SK-N-SH treated with all-trans-retinoic acid at 6 μM for 48 hours (cell line): ENCODE data around the gene CPNE5.

ENCODE experiments used
- ATAC-seq: fragments of 200-7000 bp; cut with Tn5 transposase; 3 replicates; pipeline ENCODE4 v1.9.1; 2020; ENCODE audit warnings: mild to moderate bottlenecking, moderate library complexity
- ARNTL ChIP-seq: fragments of 450-650 bp; formaldehyde crosslinking; IDR thresholded peaks from 2 replicates; pipeline ENCODE4 v1.5.0; 2020; ENCODE audit warnings: low read depth, mild to moderate bottlenecking, moderate library complexity, borderline replicate concordance
- BACH2 ChIP-seq: fragments of 250-450 bp; sonication (Bioruptor Pico); IDR thresholded peaks from 2 replicates; pipeline ENCODE4 v1.9.0; 2021; ENCODE audit warnings: mild to moderate bottlenecking, borderline replicate concordance
- CREB5 ChIP-seq: fragments of 250-450 bp; sonication (Bioruptor Pico); IDR thresholded peaks from 2 replicates; pipeline ENCODE4 v1.5.1; 2020; ENCODE audit warnings: low read depth, mild to moderate bottlenecking, moderate library complexity
- CSDC2 ChIP-seq: fragments of 250-450 bp; sonication (Bioruptor Pico); IDR thresholded peaks from 2 replicates; pipeline ENCODE4 v1.5.0; 2020; ENCODE audit warnings: mild to moderate bottlenecking, moderate library complexity
- CSRNP3 ChIP-seq: fragments of 250-450 bp; sonication (Bioruptor Pico); IDR thresholded peaks from 2 replicates; pipeline ENCODE4 v1.5.1; 2021; ENCODE audit warnings: mild to moderate bottlenecking, moderate library complexity
- ESRRG ChIP-seq: fragments of 250-450 bp; sonication (Bioruptor Pico); IDR thresholded peaks from 2 replicates; pipeline ENCODE4 v1.6.1; 2021; ENCODE audit warnings: mild to moderate bottlenecking
- GLIS3 ChIP-seq: fragments of 250-450 bp; sonication (Bioruptor Pico); IDR thresholded peaks from 2 replicates; pipeline ENCODE4 v1.5.0; 2020; ENCODE audit warnings: mild to moderate bottlenecking, moderate library complexity
- ISL1 ChIP-seq: fragments of 250-450 bp; sonication (Bioruptor Pico); IDR thresholded peaks from 2 replicates; pipeline ENCODE4 v2.1.2; 2022; ENCODE audit warnings: mild to moderate bottlenecking, moderate library complexity
- OSR1 ChIP-seq: fragments of 250-450 bp; sonication (Bioruptor Pico); IDR thresholded peaks from 2 replicates; pipeline ENCODE4 v1.8.0; 2022; ENCODE audit warnings: moderate library complexity, mild to moderate bottlenecking, inconsistent platforms
- PATZ1 ChIP-seq: fragments of 250-450 bp; sonication (Bioruptor Pico); IDR thresholded peaks from 2 replicates; pipeline ENCODE4 v1.8.0; 2020; ENCODE audit warnings: mild to moderate bottlenecking, moderate library complexity, borderline replicate concordance
- POU6F1 ChIP-seq: fragments of 250-450 bp; sonication (Bioruptor Pico); IDR thresholded peaks from 2 replicates; pipeline ENCODE4 v1.8.0; 2021; ENCODE audit warnings: low read depth, mild to moderate bottlenecking, moderate library complexity, borderline replicate concordance
- RARB ChIP-seq: fragments of 250-450 bp; sonication (Bioruptor Pico); IDR thresholded peaks from 2 replicates; pipeline ENCODE4 v1.8.0; 2021; ENCODE audit warnings: mild to moderate bottlenecking, moderate library complexity
- SNAI2 ChIP-seq: fragments of 250-450 bp; sonication (Bioruptor Pico); IDR thresholded peaks from 2 replicates; pipeline ENCODE4 v1.5.0; 2020; ENCODE audit warnings: mild to moderate bottlenecking, moderate library complexity
- TCF4 ChIP-seq: fragments of 250-450 bp; sonication (Bioruptor Pico); IDR thresholded peaks from 2 replicates; pipeline ENCODE4 v1.8.0; 2021; ENCODE audit warnings: mild to moderate bottlenecking, moderate library complexity, borderline replicate concordance
- TSHZ2 ChIP-seq: fragments of 250-450 bp; sonication (Bioruptor Pico); IDR thresholded peaks from 2 replicates; pipeline ENCODE4 v1.5.0; 2020; ENCODE audit warnings: mild to moderate bottlenecking, moderate library complexity
- ZC3H10 ChIP-seq: fragments of 250-450 bp; sonication (Bioruptor Pico); IDR thresholded peaks from 2 replicates; pipeline ENCODE4 v1.5.1; 2021; ENCODE audit warnings: mild to moderate bottlenecking, moderate library complexity
- ZFP3 ChIP-seq: fragments of 250-450 bp; sonication (Bioruptor Pico); IDR thresholded peaks from 2 replicates; pipeline ENCODE4 v1.5.0; 2020; ENCODE audit warnings: mild to moderate bottlenecking, moderate library complexity
- ZFP30 ChIP-seq: fragments of 450-650 bp; formaldehyde crosslinking; IDR thresholded peaks from 2 replicates; pipeline ENCODE4 v1.5.0; 2022; ENCODE audit warnings: mild to moderate bottlenecking, moderate library complexity
- ZNF565 ChIP-seq: fragments of 450-650 bp; formaldehyde crosslinking; conservative IDR thresholded peaks from 2 replicates; pipeline ENCODE4 v1.5.0; 2020; ENCODE audit warnings: low read depth, mild to moderate bottlenecking, moderate library complexity
- ZNF70 ChIP-seq: fragments of 450-650 bp; formaldehyde crosslinking; IDR thresholded peaks from 2 replicates; pipeline ENCODE4 v1.5.0; 2020; ENCODE audit warnings: mild to moderate bottlenecking, moderate library complexity
- ZNF8 ChIP-seq: fragments of 450-650 bp; formaldehyde crosslinking; IDR thresholded peaks from 2 replicates; pipeline ENCODE4 v1.5.0; 2020; ENCODE audit warnings: mild to moderate bottlenecking, moderate library complexity

The CPNE5 gene

GRCh38 chr6:36834576-36835341 lies 4.5 kb downstream of the CPNE5 start:
- no peak for ATAC-seq
- TF ChIP-seq CSDC2 (CRISPR knock-in tag): no peak
- TF ChIP-seq RARB (CRISPR knock-in tag): no peak
- TF ChIP-seq SNAI2 (CRISPR knock-in tag): no peak
- TF ChIP-seq ESRRG (CRISPR knock-in tag): no peak
- TF ChIP-seq POU6F1 (CRISPR knock-in tag): no peak
- TF ChIP-seq GLIS3 (CRISPR knock-in tag): no peak
- TF ChIP-seq ZFP3 (CRISPR knock-in tag): no peak
- TF ChIP-seq CREB5: no peak
- no peak for TF ChIP-seq OSR1 (CRISPR knock-in tag)

GRCh38 chr6:36833182-36833789 lies 6.0 kb downstream of the CPNE5 start:
- TF ChIP-seq ZC3H10 (CRISPR knock-in tag) (no peak), TSHZ2 (no peak), PATZ1 (no peak)
- ATAC-seq: no peak

GRCh38 chr6:36832313-36832712 lies 6.9 kb downstream of the CPNE5 start:
- TF ChIP-seq SNAI2 (CRISPR knock-in tag): no peak
- TF ChIP-seq CREB5: no peak
- no peak for TF ChIP-seq CSDC2 (CRISPR knock-in tag)
- no peak for TF ChIP-seq CSRNP3 (CRISPR knock-in tag)
- TF ChIP-seq BACH2 (CRISPR knock-in tag): no peak
- no peak for TF ChIP-seq ZNF8 (CRISPR knock-in tag)
- no peak for TF ChIP-seq ZFP3 (CRISPR knock-in tag)
- no peak for TF ChIP-seq OSR1 (CRISPR knock-in tag)
- no peak for TF ChIP-seq ZNF565 (CRISPR knock-in tag)
- TF ChIP-seq PATZ1: no peak
- no peak for TF ChIP-seq ZFP30 (CRISPR knock-in tag)
- TF ChIP-seq ISL1 (CRISPR knock-in tag): no peak
- no peak for TF ChIP-seq TCF4 (CRISPR knock-in tag)
- no peak for TF ChIP-seq ARNTL
- TF ChIP-seq ZC3H10 (CRISPR knock-in tag): no peak
- TF ChIP-seq RARB (CRISPR knock-in tag): no peak
- no peak for TF ChIP-seq GLIS3 (CRISPR knock-in tag)
- no peak for TF ChIP-seq ZNF70 (CRISPR knock-in tag)
- no peak for ATAC-seq
